UCSD-AML1 (cell line): Measurements from ENCODE around the gene TMEM204.

Experiments used
- DNase-seq: peaks from one replicate; lab custom pipeline; 2025; ENCODE audit not compliant: unreplicated experiment; lab: John Stamatoyannopoulos, UW

Gene TMEM204

GRCh38 chr16:1520461-1520860, 13.0 kb upstream of the TMEM204 start:
- DNase-seq, result no peak

DNA sequence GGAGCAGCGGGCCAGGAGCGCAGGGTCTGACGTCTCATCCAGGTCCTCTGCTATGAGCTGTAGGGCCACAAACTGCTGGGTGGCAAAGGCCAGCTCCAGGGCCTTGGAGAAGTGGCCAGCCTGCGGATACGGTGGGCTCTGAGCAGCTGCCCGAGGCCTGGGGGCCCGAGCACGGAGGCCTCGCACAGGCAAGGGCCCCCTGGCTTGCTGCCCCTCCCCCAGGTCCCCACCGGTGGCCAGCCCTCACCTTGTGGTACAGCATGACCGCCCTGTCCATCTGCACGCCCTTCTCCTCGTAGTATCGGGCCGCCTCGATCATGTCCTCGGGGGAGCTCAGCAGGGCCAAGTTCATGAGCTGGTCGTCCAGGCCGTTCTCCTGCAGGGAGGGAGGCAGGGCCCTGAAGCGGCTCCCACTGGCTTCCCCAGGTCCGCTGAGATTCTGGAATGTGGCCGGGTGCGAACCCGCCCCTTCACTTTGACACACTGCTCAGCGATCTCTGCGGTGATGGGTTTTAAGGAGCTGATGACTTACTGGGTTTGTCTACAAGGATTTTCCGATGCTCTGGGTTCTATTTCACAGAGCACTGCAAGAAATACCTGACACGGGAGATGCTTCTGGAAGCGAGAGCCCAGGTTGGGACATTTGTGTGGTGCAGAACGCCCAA, 9.8 kb upstream of the TMEM204 start:
- DNase-seq, result no peak

DNA sequence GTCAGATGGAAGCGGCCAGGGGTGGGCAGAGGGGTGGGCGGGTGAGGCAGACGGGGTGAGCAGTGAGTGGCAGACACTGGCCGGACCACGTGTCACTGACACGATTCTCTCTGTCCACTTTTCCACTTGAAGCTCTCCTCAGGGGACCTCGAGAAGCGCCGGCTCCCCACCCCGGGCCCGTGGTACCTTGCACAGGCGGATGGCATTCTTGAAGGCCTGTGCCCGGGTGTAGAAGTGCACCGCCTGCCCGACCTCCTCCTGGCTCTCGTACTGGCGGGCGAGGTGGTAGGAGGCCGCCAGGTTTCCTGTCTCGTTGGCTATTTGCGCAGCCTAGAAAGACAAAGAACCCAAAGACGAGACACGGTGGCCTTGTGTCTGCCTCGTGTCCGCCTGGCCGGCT, 9.1 kb upstream of the TMEM204 start:
- no peak for DNase-seq

- DNase-seq, result no peak
Observed at GRCh38 chr16:1525871-1526607, 7.4 kb upstream of the TMEM204 start.

- DNase-seq, result peak; percentile 27
Observed at GRCh38 chr16:1526608-1527555, 6.6 kb upstream of the TMEM204 start.

DNA sequence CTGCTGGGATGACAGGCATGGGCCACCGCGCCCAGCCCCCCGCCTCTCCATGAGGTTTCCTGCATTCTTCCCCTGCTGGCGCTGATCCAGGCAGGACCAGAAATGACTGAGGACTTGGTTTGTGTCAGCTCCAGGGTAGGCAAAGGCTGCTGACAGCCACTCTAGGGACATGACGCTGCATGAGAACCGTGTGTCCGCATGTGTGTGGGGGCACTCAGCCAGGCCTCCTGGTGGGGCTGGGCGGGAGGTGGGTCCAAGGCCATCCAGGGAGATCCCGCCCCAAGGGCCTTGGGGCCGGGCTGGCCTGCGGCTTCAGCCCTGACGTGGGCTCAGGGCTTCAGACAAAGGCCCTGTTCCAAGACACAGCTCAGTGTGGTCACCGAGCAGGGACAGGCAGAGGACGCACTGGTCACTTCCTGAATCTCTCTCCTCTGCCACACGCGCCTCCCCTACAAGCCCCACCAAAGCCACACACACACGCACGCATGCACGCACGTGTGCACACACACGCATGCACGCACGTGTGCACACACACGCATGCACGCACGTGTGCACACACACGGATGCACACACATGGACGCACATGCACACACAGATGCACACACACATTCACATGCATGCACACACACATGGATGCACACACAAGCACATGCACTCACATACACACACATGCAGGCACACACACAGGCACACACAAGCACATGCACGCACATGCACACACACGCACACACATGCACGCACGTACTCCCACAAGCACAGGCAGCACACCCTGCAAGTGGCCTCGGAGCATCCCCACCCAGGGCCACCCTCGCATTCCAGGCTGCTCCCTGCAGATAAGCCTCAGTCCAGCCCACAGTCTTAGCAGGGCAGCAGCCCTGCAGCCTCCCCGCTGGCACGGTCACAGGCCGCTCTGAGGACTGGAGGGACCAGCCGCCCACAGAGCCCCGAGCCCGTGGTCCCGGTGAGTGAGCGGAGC, 5.3 kb upstream of the TMEM204 start:
- peak; percentile 60 for DNase-seq

GRCh38 chr16:1528921-1529537, 4.4 kb upstream of the TMEM204 start:
- DNase-seq, result no peak

- DNase-seq, result no peak
Observed at GRCh38 chr16:1530349-1530882, 3.0 kb upstream of the TMEM204 start.

DNA sequence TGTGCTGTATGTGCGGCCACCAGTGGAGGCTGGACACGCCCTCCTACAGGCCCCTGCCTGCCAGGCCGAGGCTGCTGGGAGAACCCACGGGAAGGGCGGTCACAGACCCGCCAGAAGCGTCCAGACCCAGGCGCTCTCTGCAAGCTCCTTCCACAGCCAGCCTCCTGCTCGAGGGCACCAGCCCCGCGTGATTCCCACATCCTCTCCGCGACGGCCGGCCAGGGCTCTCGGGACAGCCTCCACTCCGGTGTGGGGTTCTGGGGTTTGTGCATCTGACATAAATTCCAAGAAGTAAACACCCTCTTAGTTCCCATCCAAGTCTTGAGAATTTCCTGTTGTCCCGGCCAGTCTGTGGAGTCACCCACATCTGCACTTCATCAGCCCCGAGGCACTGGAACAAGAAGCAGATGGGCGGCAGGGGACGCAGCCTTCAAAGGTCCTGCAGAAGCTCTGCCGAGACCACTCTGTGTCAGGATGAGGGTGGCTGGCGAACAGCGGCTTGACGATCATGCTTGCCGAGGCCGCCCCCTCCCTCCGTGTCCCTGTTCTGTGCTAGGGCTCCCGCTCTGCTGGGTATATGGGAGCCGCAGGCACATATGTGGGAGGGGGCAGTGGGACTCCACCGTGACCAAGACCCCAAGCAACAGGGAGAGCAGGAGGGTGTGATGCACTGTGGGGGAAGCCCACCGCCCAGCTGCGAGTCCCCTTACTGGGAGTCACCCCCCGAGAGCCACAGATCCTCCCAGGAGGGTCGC, 2.4 kb upstream of the TMEM204 start:
- no peak for DNase-seq

GRCh38 chr16:1531638-1531910, 1.9 kb upstream of the TMEM204 start:
- no peak for DNase-seq

DNA sequence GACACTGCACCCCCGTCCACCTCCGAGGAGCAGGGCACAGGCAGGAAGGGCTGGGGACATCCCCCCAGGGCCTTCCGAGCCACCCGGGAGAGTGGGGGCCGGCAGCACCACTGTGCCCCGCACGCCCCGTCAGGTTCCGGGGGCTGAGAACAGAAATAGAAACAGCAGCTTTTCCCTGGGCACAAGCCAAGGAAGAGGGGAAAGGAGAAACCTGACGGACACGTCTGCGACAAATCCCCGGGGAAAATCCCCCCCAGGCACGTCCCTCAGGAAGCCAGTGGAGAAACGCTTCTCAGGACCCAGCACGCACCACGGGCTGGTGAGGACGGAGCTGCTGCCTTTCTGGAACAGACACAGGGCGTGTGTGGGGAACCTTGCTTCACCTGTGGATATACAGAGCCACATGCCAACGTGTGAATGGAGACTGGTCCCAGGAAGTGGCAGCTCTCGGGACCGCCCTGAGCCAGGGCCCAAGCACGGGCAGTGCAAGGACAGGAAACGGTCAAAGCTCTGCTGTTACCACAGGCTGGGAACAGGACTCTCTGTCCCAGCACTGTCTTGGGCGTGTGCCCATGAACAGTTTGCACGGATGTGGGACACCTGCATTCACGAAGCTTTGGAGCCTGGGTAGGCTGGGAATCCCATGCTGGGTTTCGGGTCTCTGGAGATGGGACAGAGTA, 1.2 kb upstream of the TMEM204 start:
- no peak for DNase-seq

DNA sequence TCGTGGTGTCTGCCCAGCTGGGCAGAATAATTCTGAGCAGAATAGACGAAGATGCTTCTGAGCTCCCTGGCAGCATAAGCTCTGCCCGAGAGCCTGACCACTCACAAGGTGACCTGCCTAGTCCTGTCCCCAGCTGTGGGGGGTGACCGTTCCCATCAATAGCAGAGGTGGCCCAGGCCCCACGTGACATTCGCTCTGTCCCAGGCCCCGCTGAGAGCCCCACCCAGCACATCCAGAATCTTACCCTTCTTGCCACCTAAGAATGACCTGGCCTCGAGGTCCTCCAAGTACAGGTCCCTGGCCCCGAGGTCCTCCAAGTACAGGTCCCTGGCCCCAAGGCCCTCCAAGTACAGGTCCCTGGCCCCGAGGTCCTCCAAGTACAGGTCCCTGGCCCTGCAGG, 695 bp upstream of the TMEM204 start:
- DNase-seq, result no peak

GRCh38 chr16:1534021-1535020, 855 bp downstream of the TMEM204 start:
- peak; percentile 50 for DNase-seq

DNA sequence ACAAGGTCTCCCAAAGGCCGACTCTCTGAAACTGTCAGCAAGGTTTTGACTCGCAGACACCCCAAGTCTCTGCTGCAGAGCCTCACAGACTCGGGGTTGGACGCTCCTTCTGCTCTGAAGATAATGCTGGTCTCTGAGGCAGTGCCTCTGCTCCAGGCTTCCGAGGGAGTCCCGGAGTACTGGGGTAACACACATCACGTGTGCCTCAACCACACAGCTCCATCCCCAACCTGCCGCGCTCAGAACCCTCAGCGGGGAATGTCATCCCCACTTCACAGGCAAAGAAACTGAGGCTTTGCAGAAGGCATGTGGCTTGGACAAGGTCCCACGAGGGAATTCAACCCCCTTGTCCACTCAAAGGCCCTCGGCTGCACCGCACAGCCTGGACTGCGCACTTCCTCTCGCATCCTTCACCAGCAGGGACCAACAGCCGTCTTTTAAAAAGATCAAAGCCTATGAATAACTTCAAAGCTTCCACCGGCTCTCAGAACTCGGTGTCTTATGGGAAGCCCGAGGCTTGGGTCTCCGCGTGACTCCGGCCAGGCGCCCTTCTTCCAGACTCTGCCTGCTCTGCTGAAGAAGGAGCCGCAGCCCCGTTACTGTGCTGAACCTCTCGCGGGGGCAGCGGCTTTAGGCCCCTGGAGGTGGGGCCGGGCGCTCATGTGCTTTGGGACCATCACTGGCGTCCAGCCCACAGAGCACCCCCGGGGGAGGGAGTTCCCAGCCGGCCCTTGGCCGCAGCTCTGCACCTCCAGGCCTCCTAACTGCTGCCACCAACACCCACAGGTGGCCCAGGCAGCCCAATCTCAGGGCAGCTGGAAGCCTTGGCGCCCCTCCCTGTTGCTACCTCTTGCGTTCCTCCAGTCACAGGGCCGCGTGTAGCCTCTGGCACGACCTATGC, 2.2 kb downstream of the TMEM204 start:
- DNase-seq, result no peak

DNA sequence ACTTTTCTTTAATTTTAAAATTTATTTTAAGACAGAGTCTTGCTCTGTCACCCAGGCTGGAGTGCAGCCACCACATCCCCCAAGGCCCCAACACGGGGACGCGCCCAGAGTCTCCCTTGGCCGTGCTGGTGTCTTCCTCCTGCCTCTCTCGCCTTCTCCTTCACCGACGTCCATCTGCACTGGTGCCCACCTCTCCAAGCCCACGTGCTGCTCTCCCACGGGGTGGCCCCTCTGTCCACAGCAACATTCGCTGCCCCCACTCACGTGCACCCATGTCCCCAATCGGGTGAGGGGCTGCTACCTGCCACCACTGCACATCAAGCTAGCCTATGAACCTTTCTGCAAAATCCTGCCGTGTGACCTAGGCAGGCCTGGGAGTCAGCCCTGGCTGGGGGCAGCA, 3.1 kb downstream of the TMEM204 start:
- no peak for DNase-seq

- DNase-seq, result no peak
Observed at GRCh38 chr16:1537138-1537577, 3.7 kb downstream of the TMEM204 start.
